ENCODE measurements around the gene TMEM201. TPM values are rescaled to one million over a fixed set of nuclear protein-coding genes. Genes with fewer than 3 reads are reported as not detected.
A peak's percentile ranks its signal among the peaks of the same experiment; 100 is the strongest.

The TMEM201 gene
- total and polyA plus RNA-seq, 9 of the 15 experiments (the other 6 are each of a cell fraction or from before 2014, with no cell fraction given), result 0.42 to 51.3 (median 7.4) TPM

- TF ChIP-seq MGA (IDR thresholded peaks at IDR 0.05) (no peak), ETV5 (CRISPR knock-in tag; IDR thresholded peaks at IDR 0.05; ENCODE audit: low read depth) (peak; percentile 79), FOXK1 (CRISPR knock-in tag; IDR thresholded peaks at IDR 0.05; ENCODE audit: borderline replicate concordance) (peak; percentile 86; the same call in 1 of the 2 replicates), TOE1 (IDR thresholded peaks at IDR 0.05; ENCODE audit: borderline replicate concordance) (no peak), TOE1 (CRISPR knock-in tag; IDR thresholded peaks at IDR 0.05; ENCODE audit: borderline replicate concordance, low read depth) (no peak), CREM (IDR thresholded peaks at IDR 0.05; ENCODE audit: low read depth) (no peak), BRD4 (IDR thresholded peaks at IDR 0.05) (no peak), ZNF589 (CRISPR knock-in tag; IDR thresholded peaks at IDR 0.05; ENCODE audit: low read depth) (no peak), JUND (IDR thresholded peaks at IDR 0.05; ENCODE audit: borderline replicate concordance, low read depth, low read length) (peak; percentile 49; the same call in 1 of the 2 replicates), JUND (tag; IDR thresholded peaks at IDR 0.05; ENCODE audit: borderline replicate concordance, low read depth, low read length) (no peak), TCF3 (CRISPR knock-in tag; IDR thresholded peaks at IDR 0.05) (no peak), CBFA2T2 (conservative IDR thresholded peaks at IDR 0.05) (no peak), ATF7 (IDR thresholded peaks at IDR 0.05) (peak; percentile 42; the same call in 1 of the 2 replicates), KHSRP (IDR thresholded peaks at IDR 0.05) (no peak)
- TF ChIP-seq, protein P1, sequence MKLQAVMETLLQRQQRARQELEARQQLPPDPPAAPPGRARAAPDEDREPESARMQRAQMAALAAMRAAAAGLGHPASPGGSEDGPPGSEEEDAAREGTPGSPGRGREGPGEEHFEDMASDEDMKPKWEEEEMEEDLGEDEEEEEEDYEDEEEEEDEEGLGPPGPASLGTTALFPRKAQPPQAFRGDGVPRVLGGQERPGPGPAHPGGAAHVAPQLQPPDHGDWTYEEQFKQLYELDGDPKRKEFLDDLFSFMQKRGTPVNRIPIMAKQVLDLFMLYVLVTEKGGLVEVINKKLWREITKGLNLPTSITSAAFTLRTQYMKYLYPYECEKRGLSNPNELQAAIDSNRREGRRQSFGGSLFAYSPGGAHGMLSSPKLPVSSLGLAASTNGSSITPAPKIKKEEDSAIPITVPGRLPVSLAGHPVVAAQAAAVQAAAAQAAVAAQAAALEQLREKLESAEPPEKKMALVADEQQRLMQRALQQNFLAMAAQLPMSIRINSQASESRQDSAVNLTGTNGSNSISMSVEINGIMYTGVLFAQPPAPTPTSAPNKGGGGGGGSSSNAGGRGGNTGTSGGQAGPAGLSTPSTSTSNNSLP (IDR thresholded peaks at IDR 0.05; ENCODE audit: borderline replicate concordance, low read depth, low read length), result no peak
These were observed 5.1 kb downstream of the TMEM201 start (continued) for GRCh38 chr1:9593492-9594465.

Measured in K562 (cell line).